ENCODE data around the gene ATF3. TPM values are rescaled to one million over a fixed set of nuclear protein-coding genes. Genes with fewer than 3 reads are reported as not detected.
"Not testable (repeated sequence)": the region's sequence is repeated elsewhere in the genome, so short reads cannot be mapped to it uniquely, and the experiment has no call there.

The ATF3 gene
- total and polyA plus RNA-seq, 2 donors (not counting 1 experiment from before 2014, with no cell fraction given) = 33.8 to 35.7 TPM

GRCh38 chr1:212637902-212638301 lies 29.3 kb downstream of the ATF3 start:
- Histone ChIP-seq H3K36me3 (ENCODE audit: control insufficient read depth, insufficient read depth, low read length) (no peaks in the 10 kb centered on the region), H3K27ac (ENCODE audit: insufficient read depth, low read length) (peak overlapping the region; percentile 90), H3K9ac (ENCODE audit: insufficient read depth, low read length) (peak overlapping the region; percentile 71), H3K4me1 (ENCODE audit: control insufficient read depth, extremely low read depth, insufficient read depth, low read length) (peaks cover 32% of the 10 kb centered on the region), H4K20me1 (ENCODE audit: control insufficient read depth, extremely low read depth, insufficient read depth, low read length) (no peaks in the 10 kb centered on the region), H3K4me2 (ENCODE audit: extremely low read depth, insufficient read depth, low read length) (peak overlapping the region; percentile 20), H3K27me3 (ENCODE audit: control insufficient read depth, insufficient read depth, low read length) (peaks cover 2% of the 10 kb centered on the region), H3K9me3 (ENCODE audit: control insufficient read depth, insufficient read depth, low read depth, low read length) (no peaks in the 10 kb centered on the region), H3K79me2 (ENCODE audit: control insufficient read depth, insufficient read depth, low read length) (no peaks in the 10 kb centered on the region), H2AFZ (ENCODE audit: low read length) (no peak overlapping the region), H3K4me3 (replicated peaks in 1 of 4; ENCODE audit: control extremely low read depth in 1 of 4, insufficient read depth in 1 of 4, low read depth in 3 of 4, low read length in 4 of 4) (peak overlapping the region in 1 of 4 experiments; percentile 44)
- DNase-seq (ENCODE audit: low read depth in 2 of 2) = peak in 1 of 2 donors; percentile 52
- TF ChIP-seq EZH2 (IDR thresholded peaks at IDR 0.05; ENCODE audit: low read length, missing control alignments) (no peak), CTCF (conservative IDR thresholded peaks at IDR 0.05 in 1 of 2, IDR thresholded peaks at IDR 0.05 in 1 of 2; ENCODE audit: low read depth in 1 of 2, low read length in 2 of 2) (no peak)

GRCh38 chr1:212638492-212639151 lies 30.1 kb downstream of the ATF3 start:
- Histone ChIP-seq H3K9me3 (ENCODE audit: control insufficient read depth, insufficient read depth, low read depth, low read length) (no peaks in the 10 kb centered on the region), H3K36me3 (ENCODE audit: control insufficient read depth, insufficient read depth, low read length) (no peaks in the 10 kb centered on the region), H3K79me2 (ENCODE audit: control insufficient read depth, insufficient read depth, low read length) (no peaks in the 10 kb centered on the region), H3K4me2 (ENCODE audit: extremely low read depth, insufficient read depth, low read length) (peak overlapping the region; percentile 57), H3K27ac (ENCODE audit: insufficient read depth, low read length) (peak overlapping the region; percentile 90), H3K27me3 (ENCODE audit: control insufficient read depth, insufficient read depth, low read length) (peaks cover 2% of the 10 kb centered on the region), H2AFZ (ENCODE audit: low read length) (no peak overlapping the region), H3K4me1 (ENCODE audit: control insufficient read depth, extremely low read depth, insufficient read depth, low read length) (peaks cover 32% of the 10 kb centered on the region), H4K20me1 (ENCODE audit: control insufficient read depth, extremely low read depth, insufficient read depth, low read length) (no peaks in the 10 kb centered on the region), H3K9ac (ENCODE audit: insufficient read depth, low read length) (peak overlapping the region; percentile 71), H3K4me3 (replicated peaks in 1 of 4; ENCODE audit: control extremely low read depth in 1 of 4, insufficient read depth in 1 of 4, low read depth in 3 of 4, low read length in 4 of 4) (peak overlapping the region in 1 of 4 experiments; percentile 44)
- no peak for TF ChIP-seq EZH2 (IDR thresholded peaks at IDR 0.05; ENCODE audit: low read length, missing control alignments)
- no peak for TF ChIP-seq CTCF (conservative IDR thresholded peaks at IDR 0.05 in 1 of 2, IDR thresholded peaks at IDR 0.05 in 1 of 2; ENCODE audit: low read depth in 1 of 2, low read length in 2 of 2)
- peak; percentile 24 to 84 for DNase-seq (ENCODE audit: low read depth in 2 of 2)

GRCh38 chr1:212639524-212639923 lies 31.0 kb downstream of the ATF3 start:
- H3K27me3 ChIP-seq (ENCODE audit: control insufficient read depth, insufficient read depth, low read length); H3K36me3 ChIP-seq (ENCODE audit: control insufficient read depth, insufficient read depth, low read length); H3K9me3 ChIP-seq (ENCODE audit: control insufficient read depth, insufficient read depth, low read depth, low read length); H3K4me3 ChIP-seq (replicated peaks in 1 of 4; ENCODE audit: control extremely low read depth in 1 of 4, insufficient read depth in 1 of 4, low read depth in 3 of 4, low read length in 4 of 4); H3K4me2 ChIP-seq (ENCODE audit: extremely low read depth, insufficient read depth, low read length); H4K20me1 ChIP-seq (ENCODE audit: control insufficient read depth, extremely low read depth, insufficient read depth, low read length); H2AFZ ChIP-seq (ENCODE audit: low read length); DNase-seq (ENCODE audit: low read depth in 2 of 2); H3K79me2 ChIP-seq (ENCODE audit: control insufficient read depth, insufficient read depth, low read length); H3K9ac ChIP-seq (ENCODE audit: insufficient read depth, low read length): not testable (repeated sequence)
- H3K4me1 ChIP-seq (ENCODE audit: control insufficient read depth, extremely low read depth, insufficient read depth, low read length) = peaks cover 32% of the 10 kb centered on the region
- H3K27ac ChIP-seq (ENCODE audit: insufficient read depth, low read length) = peak overlapping the region; percentile 90
